Measurements from ENCODE around the gene DGCR6.
"Not testable (repeated sequence)": the region's sequence is repeated elsewhere in the genome, so short reads cannot be mapped to it uniquely, and the experiment has no call there.

Gene DGCR6

GRCh38 chr22:18905540-18906409 lies at the start of gene DGCR6:
TSS of gene DGCR6 (plus strand) at chr22:18906320. CDS start at chr22:18906375, 55 bp downstream.
- DNase-seq (ENCODE audit: low read depth in 2 of 2), result no peak

- not testable (repeated sequence) for DNase-seq (ENCODE audit: low read depth in 2 of 2)
These were observed 46.8 kb upstream of the DGCR6 start for GRCh38 chr22:18859314-18859713.

GRCh38 chr22:18881260-18881659 lies 24.9 kb upstream of the DGCR6 start:
- DNase-seq (ENCODE audit: low read depth in 2 of 2), result peak; percentile 45 to 56

GRCh38 chr22:18884465-18884864 lies 21.7 kb upstream of the DGCR6 start:
- not testable (repeated sequence) for DNase-seq (ENCODE audit: low read depth in 2 of 2)

GRCh38 chr22:18888115-18888514 lies 18.0 kb upstream of the DGCR6 start:
- no peak for DNase-seq (ENCODE audit: low read depth in 2 of 2)

GRCh38 chr22:18890510-18891192 lies 15.5 kb upstream of the DGCR6 start:
- not testable (repeated sequence) for DNase-seq (ENCODE audit: low read depth in 2 of 2)

GRCh38 chr22:18893775-18894174 lies 12.3 kb upstream of the DGCR6 start:
- DNase-seq (ENCODE audit: low read depth in 2 of 2), result not testable (repeated sequence)

GRCh38 chr22:18896037-18896657 lies 10.0 kb upstream of the DGCR6 start:
- not testable (repeated sequence) for DNase-seq (ENCODE audit: low read depth in 2 of 2)

GRCh38 chr22:18906410-18906745 lies 258 bp downstream of the DGCR6 start:
- not testable (repeated sequence) for DNase-seq (ENCODE audit: low read depth in 2 of 2)

GRCh38 chr22:18906896-18907295 lies 776 bp downstream of the DGCR6 start:
- no peak for DNase-seq (ENCODE audit: low read depth in 2 of 2)

GRCh38 chr22:18909556-18909955 lies 3.4 kb downstream of the DGCR6 start:
- no peak for DNase-seq (ENCODE audit: low read depth in 2 of 2)

GRCh38 chr22:18911535-18911934 lies 5.4 kb downstream of the DGCR6 start:
- not testable (repeated sequence) for DNase-seq (ENCODE audit: low read depth in 2 of 2)

- not testable (repeated sequence) for DNase-seq (ENCODE audit: low read depth in 2 of 2)
These were observed 6.3 kb downstream of the DGCR6 start for GRCh38 chr22:18912264-18912946.

- DNase-seq (ENCODE audit: low read depth in 2 of 2), result not testable (repeated sequence)
These were observed 8.4 kb downstream of the DGCR6 start for GRCh38 chr22:18914558-18914957.

GRCh38 chr22:18915550-18915949 lies 9.4 kb downstream of the DGCR6 start:
- not testable (repeated sequence) for DNase-seq (ENCODE audit: low read depth in 2 of 2)

- DNase-seq (ENCODE audit: low read depth in 2 of 2), result not testable (repeated sequence)
These were observed 11.7 kb downstream of the DGCR6 start for GRCh38 chr22:18917818-18918217.

- DNase-seq (ENCODE audit: low read depth in 2 of 2), result not testable (repeated sequence)
These were observed 14.3 kb downstream of the DGCR6 start for GRCh38 chr22:18920257-18920902.

GRCh38 chr22:18925368-18926064 lies 19.4 kb downstream of the DGCR6 start:
- DNase-seq (ENCODE audit: low read depth in 2 of 2), result no peak

- DNase-seq (ENCODE audit: low read depth in 2 of 2), result no peak
These were observed 20.9 kb downstream of the DGCR6 start for GRCh38 chr22:18927020-18927419.

- DNase-seq (ENCODE audit: low read depth in 2 of 2), result no peak
These were observed 21.5 kb downstream of the DGCR6 start for GRCh38 chr22:18927573-18927972.

- no peak for DNase-seq (ENCODE audit: low read depth in 2 of 2)
These were observed 23.3 kb downstream of the DGCR6 start for GRCh38 chr22:18929459-18929858.

Measured in stimulated activated CD8-positive, alpha-beta memory T cell treated with anti-CD3 and anti-CD28 coated beads, Interleukin-7, amount 100 ng/mL, for 4 hours (primary cell).